AG10803 (cell line): ENCODE results near the gene KMT2E.
"Not testable (repeated sequence)": the region's sequence is repeated elsewhere in the genome, so short reads cannot be mapped to it uniquely, and the experiment has no call there.

Experiments used
- DNase-seq: peaks from one replicate; pipeline ENCODE4 v3.0.0; 2010; ENCODE audit warnings: low read depth
- H3K4me3 ChIP-seq: 2 replicates; pipeline ENCODE4 v1.5.1; 2011; ENCODE audit warnings: mild to moderate bottlenecking, low read length, control low read depth
- TF ChIP-seq, protein P1 (sequence below): conservative IDR thresholded peaks from 2 replicates; pipeline ENCODE4 v1.5.1; 2011; ENCODE audit warnings: mild to moderate bottlenecking, low read length, control low read depth, inconsistent platforms

The KMT2E gene

DNA sequence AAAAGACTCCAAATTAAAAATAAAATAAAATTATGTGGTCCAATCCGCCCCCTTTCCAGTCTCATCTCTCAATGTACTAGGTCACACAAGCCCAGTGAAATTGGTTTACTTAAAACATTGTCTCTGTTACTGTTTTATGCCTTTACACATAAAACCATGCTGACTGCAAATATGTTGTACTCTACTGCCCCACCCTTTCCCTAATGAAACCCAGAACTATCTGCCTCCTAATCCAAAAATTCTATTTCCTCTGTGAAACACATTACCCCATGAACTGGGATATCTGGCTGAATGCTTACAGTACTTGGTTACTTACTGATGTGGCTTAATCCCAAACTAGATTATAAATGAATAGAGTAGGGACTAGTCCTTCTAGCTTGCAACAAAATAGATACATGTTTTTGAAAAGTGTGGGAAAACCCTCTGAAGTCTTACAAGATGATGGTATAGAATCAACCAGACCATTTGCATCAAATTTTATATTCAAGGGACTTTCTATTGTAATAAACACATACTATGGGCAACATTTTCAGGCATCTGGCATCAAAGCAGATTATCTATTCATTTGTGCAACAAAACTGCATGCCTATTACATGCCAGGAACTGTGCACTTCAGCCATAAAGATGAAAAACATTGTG, 10.0 kb upstream of the KMT2E start:
- DNase-seq: peak; percentile 55
- H3K4me3 ChIP-seq: no peak overlapping the region
- TF ChIP-seq, protein P1, sequence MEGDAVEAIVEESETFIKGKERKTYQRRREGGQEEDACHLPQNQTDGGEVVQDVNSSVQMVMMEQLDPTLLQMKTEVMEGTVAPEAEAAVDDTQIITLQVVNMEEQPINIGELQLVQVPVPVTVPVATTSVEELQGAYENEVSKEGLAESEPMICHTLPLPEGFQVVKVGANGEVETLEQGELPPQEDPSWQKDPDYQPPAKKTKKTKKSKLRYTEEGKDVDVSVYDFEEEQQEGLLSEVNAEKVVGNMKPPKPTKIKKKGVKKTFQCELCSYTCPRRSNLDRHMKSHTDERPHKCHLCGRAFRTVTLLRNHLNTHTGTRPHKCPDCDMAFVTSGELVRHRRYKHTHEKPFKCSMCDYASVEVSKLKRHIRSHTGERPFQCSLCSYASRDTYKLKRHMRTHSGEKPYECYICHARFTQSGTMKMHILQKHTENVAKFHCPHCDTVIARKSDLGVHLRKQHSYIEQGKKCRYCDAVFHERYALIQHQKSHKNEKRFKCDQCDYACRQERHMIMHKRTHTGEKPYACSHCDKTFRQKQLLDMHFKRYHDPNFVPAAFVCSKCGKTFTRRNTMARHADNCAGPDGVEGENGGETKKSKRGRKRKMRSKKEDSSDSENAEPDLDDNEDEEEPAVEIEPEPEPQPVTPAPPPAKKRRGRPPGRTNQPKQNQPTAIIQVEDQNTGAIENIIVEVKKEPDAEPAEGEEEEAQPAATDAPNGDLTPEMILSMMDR: no peak

DNA sequence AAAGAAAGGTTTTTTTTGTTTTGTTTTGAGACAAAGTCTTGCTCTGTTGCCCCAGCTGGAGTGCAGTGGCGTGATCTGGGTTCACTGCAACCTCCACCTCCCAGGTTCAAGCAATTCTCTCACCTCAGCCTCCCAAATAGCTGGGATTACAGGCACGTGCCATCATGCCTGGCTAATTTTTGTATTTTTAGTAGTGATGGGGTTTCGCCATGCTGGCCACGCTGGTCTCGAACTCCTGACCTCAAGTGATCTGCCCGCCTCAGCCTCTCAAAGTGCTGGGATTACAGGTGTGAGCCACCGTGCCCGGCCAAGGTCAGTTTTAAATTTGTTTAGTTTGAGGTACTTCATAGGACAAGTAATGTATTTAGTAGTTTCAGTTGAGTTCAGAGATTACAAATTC, 9.0 kb upstream of the KMT2E start:
- H3K4me3 ChIP-seq, DNase-seq: not testable (repeated sequence)

DNA sequence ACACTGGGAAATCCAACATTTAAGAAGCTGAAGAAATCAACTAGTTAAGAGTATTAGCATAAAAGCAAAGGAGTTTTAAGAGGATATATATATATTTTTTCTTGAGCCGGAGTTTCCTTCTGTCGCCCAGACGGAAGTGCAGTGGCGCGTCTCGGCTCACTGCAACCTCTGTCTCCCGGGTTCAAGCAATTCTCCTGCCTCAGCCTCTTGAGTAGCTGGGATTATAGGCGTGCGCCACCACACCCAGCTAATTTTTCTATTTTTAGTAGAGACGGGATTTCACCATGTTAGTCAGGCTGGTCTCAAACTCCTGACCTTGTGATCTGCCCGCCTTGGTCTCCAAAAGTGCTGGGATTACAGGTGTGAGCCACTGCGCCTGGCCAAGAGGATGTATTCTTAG, 8.5 kb upstream of the KMT2E start:
- H3K4me3 ChIP-seq, DNase-seq: not testable (repeated sequence)

- no peak for DNase-seq
- TF ChIP-seq, protein P1: no peak
- no peak overlapping the region for H3K4me3 ChIP-seq
These were observed 7.5 kb upstream of the KMT2E start for GRCh38 chr7:105006367-105007136.

DNA sequence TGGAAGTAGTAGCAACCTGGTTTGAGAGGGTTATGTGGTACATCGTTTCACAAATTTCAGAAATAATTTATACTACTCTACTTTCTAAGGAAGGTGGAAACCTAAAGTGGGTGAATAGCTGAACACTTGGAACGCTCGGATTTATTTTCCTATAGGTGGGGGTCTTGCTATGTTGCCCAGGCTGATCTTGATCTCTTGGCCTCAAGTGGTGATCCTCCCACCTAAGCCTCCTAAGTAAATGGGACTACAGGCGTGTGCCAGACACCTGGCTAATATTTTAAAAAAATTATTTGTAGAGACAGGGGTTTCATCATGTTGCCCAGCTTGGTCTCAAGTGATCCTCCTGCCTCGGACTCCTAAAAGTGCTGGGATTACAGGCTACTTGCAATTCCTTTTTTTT, 6.7 kb upstream of the KMT2E start:
- H3K4me3 ChIP-seq: no peak overlapping the region
- no peak for DNase-seq
- TF ChIP-seq, protein P1: no peak

GRCh38 chr7:105009667-105010503, 4.1 kb upstream of the KMT2E start:
- peak overlapping the region; percentile 99 for H3K4me3 ChIP-seq
- DNase-seq: no peak
- TF ChIP-seq, protein P1: no peak

DNA sequence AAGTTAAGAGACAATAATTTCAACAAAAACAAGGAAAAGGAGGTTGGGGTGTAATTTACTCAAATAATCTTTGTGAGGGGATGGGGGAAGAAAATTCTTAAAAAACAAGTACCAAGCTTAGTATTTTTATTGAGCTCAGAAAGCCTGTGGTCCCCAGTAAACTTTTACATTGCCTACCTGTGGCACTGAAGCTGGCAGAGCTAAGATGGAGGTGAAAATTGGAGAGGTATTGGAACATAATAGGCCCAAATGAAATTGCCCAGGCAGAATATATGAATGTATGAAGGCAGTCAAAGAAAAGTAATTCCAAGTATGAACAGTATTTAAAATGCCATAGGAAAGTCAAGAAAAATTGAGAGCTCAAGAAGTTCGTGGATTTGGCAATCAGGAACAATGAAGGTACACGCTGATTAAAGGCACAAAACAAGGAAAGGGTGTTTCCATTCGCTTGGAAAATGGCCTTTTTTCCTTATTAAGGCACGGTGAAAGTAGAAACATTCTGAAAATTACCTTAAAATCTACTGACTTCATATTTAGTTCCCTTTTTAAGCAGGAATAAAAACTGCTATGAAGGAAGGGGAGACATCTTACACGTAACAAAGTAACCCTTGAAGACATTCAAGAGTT, 3.4 kb upstream of the KMT2E start:
- peak overlapping the region; percentile 99 for H3K4me3 ChIP-seq
- no peak for DNase-seq
- TF ChIP-seq, protein P1: no peak
